GM12873 (cell line): ENCODE measurements around the gene NHSL2.

ENCODE experiments used
- CTCF ChIP-seq: IDR thresholded peaks from 2 replicates; pipeline ENCODE4 v1.5.1; 2012; ENCODE audit warnings: low read depth, mild to moderate bottlenecking, moderate library complexity, low read length, control low read depth; ENCODE audit not compliant: insufficient read depth; ENCODE audit errors: missing control alignments

NHSL2 gene

DNA sequence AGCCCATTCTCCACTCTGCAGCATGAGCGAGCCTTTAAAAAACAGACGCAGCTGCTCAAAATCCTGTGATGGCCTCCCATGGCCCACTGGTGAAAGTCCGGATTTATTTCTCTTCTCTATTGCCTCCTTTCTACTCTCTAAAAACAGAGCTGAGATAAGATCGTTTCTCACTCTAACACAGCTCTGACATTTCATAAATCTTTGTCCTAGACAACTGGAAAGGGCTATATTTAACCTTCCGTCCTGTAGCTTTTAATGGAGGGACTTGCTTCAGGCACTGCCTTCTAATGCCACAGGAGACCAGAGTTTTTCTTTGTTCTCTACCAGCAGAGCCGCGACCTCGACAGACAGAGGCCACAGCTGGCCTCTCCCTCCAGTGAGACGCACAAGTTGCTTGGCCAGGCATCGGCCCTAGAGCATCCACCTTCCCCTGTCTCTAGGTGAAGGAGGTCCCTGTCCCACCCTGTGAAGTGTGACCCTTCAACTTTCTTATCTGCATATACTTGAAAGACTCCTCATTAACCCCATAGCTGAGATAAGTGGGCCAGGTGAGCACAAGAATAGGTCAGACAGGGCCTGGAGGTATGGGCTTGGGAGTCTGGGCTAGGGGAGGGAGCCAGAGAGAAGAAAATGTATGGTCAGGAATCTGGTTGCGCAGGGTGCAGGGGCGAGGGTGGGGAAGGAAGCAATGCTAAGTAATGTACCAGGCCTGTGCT, 171.1 kb downstream of the NHSL2 start:
- TF ChIP-seq CTCF, result no peak

GRCh38 chrX:72083291-72083690, 172.6 kb downstream of the NHSL2 start:
- TF ChIP-seq CTCF, result no peak

DNA sequence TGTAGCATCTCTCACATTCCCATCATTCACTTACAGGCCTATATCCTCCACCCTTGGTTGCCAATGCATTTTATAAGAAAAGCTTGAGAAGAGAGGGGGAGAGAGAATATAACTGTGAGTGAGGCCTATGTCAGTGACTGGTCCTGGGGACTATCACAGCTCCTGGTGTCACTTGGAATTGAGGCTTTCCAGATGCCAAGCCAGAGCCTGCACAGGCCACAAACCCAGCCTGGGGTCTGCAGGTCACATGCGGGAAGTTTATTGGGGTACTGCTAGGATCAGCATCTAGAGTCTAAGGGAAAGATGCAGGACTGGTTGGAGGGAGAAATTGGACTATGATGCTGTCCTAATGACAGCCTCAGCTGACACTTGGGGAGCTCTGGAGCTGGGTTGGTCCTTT, 173.5 kb downstream of the NHSL2 start:
- no peak for TF ChIP-seq CTCF

DNA sequence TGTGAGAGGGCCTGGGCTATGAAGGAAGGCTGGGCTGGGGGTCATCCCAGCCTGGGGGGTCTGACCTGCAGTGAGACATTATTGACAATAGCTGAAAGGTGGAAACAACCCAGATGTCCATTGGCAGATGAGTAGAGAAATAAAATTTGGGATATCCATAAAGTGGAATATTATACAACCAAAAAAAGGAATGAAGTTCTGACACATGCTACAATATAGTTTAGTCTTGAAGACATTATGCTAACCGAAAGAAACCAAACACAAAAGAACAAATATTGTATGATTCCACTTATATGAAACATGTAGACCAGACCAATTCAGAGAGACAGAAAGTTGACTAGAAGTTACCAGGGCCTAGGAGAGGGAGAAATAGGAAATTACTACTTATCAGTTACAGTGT, 176.3 kb downstream of the NHSL2 start:
- TF ChIP-seq CTCF, result no peak

DNA sequence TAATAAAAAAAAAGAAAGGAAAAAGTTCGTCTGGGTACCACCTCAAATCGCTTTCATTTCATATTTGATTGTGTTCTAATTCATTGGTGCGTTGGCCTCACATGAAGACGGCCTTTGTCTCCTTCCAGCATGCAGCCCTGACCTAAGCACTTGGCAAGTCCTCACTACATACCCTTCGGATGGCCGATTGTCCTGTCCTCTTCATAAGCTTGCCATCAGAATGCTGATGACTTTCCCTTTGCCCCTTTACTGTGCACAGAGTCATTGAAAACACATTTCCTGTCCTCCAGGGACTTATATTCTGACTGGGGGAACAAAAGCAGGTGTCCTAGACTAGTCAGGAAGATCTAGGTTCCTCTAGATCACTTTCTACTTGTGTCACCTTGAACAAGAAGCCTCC, 178.1 kb downstream of the NHSL2 start:
- no peak for TF ChIP-seq CTCF

- TF ChIP-seq CTCF, result no peak
Measured at GRCh38 chrX:72089254-72089653, 178.6 kb downstream of the NHSL2 start.

GRCh38 chrX:72094894-72095293, 184.2 kb downstream of the NHSL2 start:
- no peak for TF ChIP-seq CTCF
